GM10847 (cell line): ENCODE data around the gene ARHGAP35.

ENCODE experiments used
- POLR2A ChIP-seq: IDR thresholded peaks from 2 replicates; pipeline ENCODE4 v1.6.1; 2011; ENCODE audit not compliant: insufficient read length; ENCODE audit errors: extremely low read depth

ARHGAP35 gene

GRCh38 chr19:46904114-46905060, 43.6 kb downstream of the ARHGAP35 start:
- TF ChIP-seq POLR2A, result no peak

- TF ChIP-seq POLR2A, result no peak
Measured at GRCh38 chr19:46906221-46906620, 45.4 kb downstream of the ARHGAP35 start.

GRCh38 chr19:46907880-46908279, 47.1 kb downstream of the ARHGAP35 start:
- no peak for TF ChIP-seq POLR2A

GRCh38 chr19:46909356-46909755, 48.6 kb downstream of the ARHGAP35 start:
- TF ChIP-seq POLR2A, result no peak
